Cardiac muscle cell (in vitro differentiated cells and primary cell): ENCODE data around the gene ZNF512B. TPM values are rescaled to one million over a fixed set of nuclear protein-coding genes. Genes with fewer than 3 reads are reported as not detected.
A peak's percentile ranks its signal among the peaks of the same experiment; 100 is the strongest.

Source experiments
- DNase-seq, 2 donors: peaks; one replicate each; pipeline versions ENCODE4 v3.0.0 to v3.0.0-alpha.2; 2010 to 2017; ENCODE audit warnings: low read depth in 1 of 2, low spot score in 1 of 2
- H3K27ac ChIP-seq: fragments of 200-600 bp; sonication (generic); 2 replicates; pipeline ENCODE4 v1.5.1; 2016
- H3K27me3 ChIP-seq: fragments of 200-600 bp; sonication (generic); 2 replicates; pipeline ENCODE4 v1.6.0; 2016; ENCODE audit warnings: control low read depth
- H3K36me3 ChIP-seq: fragments of 200-600 bp; sonication (generic); 2 replicates; pipeline ENCODE4 v1.5.1; 2016; ENCODE audit warnings: control low read depth
- H3K4me1 ChIP-seq: fragments of 200-600 bp; sonication (generic); 2 replicates; pipeline ENCODE4 v1.8.1; 2017; ENCODE audit warnings: low read depth, mild to moderate bottlenecking, mixed run types
- H3K4me3 ChIP-seq: fragments of 200-600 bp; sonication (generic); 2 replicates; pipeline ENCODE4 v1.5.1; 2016; ENCODE audit warnings: mild to moderate bottlenecking
- H3K9me3 ChIP-seq: fragments of 200-600 bp; sonication (generic); 2 replicates; pipeline ENCODE4 v1.5.1; 2017; ENCODE audit warnings: low read depth, mild to moderate bottlenecking, control low read depth
- polyA plus RNA-seq: library from polyadenylated mRNA; unstranded; fragments of >200 nt; fragmentation: Nextera tagmentation; extraction: Ambion mirVana; gene quantifications from 2 replicates; pipeline ENCODE4 v1.2.1, GENCODE V29; 2016
- total RNA-seq: library from RNA; depleted of rRNA; stranded (reverse); fragments of >200 nt; gene quantifications from 2 replicates; pipeline ENCODE4 v1.2.3, GENCODE V29; 2016
- TF ChIP-seq, protein P1 (sequence below): IDR thresholded peaks from 2 replicates; pipeline ENCODE4 v1.5.1; 2012; ENCODE audit warnings: low read depth, mild to moderate bottlenecking, low read length

ZNF512B gene
- total and polyA plus RNA-seq, 2 experiments from 2014 or later = 13.7 to 45.8 TPM

DNA sequence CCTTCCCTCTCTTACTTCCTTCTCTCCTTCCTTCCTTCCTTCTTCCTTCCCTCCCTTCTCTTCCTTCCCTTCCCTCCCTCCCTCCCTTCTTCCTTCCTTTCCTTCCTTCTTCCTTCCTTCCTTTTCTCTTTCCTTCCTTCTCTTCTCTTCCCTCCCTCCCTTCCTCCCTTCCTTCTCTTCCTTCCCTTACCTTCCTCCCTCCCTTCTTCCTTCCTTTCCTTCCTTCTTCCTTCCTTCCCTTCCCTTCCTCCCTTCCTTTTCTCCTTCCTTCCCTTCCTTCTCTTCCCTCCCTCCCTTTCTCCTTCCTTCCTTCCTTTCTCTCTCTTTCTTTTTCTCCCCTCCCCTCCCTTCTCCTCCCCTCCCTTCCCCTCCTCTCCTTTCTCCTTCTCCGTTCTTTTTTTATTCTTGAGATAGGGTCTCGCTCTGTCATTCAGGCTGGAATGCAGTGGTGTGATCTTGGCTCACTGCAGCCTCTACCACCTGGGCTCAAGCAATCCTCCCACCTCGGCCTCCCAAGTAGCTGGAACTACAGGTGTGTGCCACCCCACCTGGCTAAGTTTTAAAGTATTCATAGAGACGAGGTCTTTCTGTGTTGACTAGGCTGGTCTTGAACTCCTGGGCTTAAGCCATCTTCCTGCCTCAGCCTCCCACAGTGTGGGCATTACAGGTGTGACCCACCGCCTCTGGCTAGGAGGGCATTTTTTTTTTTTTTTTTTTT, 1.1 kb upstream of the ZNF512B start:
- H3K4me3 ChIP-seq = no peak overlapping the region

DNA sequence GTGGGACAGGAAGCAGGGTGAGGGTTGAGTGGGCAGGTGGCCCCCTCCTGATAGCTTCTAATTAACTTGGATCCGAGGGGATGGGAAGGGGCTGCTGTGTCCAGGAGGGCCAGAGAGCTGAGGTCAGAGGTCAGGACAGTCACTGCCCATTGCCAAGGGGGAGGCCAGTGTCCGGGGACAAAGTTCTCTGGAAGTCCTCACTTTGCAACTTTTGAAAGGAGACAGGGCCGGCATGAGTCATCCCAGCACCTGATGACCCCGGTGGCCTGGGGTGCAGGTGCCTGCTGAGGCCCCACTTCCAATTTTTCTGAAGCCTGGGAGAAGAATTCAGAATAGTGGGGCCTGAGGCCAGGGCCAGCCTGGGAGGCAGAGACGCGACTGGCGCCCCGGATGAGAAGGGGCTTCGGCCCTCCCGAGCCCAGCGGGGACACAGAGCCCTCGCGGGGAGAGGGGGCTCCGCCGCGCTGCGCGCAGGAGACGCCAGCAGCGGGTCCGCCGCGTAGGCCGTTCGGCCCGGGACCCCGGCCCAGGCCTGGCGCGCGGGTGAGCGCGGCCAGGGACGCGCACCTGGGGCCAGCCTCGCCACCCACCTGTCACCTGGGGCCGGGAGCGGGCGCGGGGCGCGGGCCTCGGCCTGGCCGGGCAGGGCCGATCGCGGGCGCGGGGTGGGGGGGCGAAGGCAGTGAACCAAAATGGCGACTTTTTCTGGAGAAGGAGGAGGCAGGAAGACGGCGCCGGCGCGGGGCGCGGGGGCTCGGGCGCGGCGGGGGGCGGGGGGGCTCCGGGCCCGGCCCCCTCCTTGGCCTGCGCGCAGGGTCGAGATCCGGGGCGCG, 586 bp downstream of the ZNF512B start:
- Histone ChIP-seq H3K4me1 (peaks cover 6% of the 10 kb centered on the region), H3K9me3 (no peaks in the 10 kb centered on the region), H3K27me3 (no peaks in the 10 kb centered on the region), H3K36me3 (peaks cover 6% of the 10 kb centered on the region), H3K27ac (peak overlapping the region; percentile 75), H3K4me3 (peak overlapping the region; percentile 56)
- TF ChIP-seq, protein P1, sequence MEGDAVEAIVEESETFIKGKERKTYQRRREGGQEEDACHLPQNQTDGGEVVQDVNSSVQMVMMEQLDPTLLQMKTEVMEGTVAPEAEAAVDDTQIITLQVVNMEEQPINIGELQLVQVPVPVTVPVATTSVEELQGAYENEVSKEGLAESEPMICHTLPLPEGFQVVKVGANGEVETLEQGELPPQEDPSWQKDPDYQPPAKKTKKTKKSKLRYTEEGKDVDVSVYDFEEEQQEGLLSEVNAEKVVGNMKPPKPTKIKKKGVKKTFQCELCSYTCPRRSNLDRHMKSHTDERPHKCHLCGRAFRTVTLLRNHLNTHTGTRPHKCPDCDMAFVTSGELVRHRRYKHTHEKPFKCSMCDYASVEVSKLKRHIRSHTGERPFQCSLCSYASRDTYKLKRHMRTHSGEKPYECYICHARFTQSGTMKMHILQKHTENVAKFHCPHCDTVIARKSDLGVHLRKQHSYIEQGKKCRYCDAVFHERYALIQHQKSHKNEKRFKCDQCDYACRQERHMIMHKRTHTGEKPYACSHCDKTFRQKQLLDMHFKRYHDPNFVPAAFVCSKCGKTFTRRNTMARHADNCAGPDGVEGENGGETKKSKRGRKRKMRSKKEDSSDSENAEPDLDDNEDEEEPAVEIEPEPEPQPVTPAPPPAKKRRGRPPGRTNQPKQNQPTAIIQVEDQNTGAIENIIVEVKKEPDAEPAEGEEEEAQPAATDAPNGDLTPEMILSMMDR = no peak
- DNase-seq = peak in 1 of 2 donors; percentile 49

More for the DNA sequence above, 1.1 kb upstream of the ZNF512B start:
- H3K27ac ChIP-seq = no peak overlapping the region
- no peak for DNase-seq
- peaks cover 4% of the 10 kb centered on the region for H3K36me3 ChIP-seq
- H3K27me3 ChIP-seq = no peaks in the 10 kb centered on the region
- no peaks in the 10 kb centered on the region for H3K9me3 ChIP-seq
- H3K4me1 ChIP-seq = peaks cover 6% of the 10 kb centered on the region
- TF ChIP-seq, protein P1 = no peak

DNA sequence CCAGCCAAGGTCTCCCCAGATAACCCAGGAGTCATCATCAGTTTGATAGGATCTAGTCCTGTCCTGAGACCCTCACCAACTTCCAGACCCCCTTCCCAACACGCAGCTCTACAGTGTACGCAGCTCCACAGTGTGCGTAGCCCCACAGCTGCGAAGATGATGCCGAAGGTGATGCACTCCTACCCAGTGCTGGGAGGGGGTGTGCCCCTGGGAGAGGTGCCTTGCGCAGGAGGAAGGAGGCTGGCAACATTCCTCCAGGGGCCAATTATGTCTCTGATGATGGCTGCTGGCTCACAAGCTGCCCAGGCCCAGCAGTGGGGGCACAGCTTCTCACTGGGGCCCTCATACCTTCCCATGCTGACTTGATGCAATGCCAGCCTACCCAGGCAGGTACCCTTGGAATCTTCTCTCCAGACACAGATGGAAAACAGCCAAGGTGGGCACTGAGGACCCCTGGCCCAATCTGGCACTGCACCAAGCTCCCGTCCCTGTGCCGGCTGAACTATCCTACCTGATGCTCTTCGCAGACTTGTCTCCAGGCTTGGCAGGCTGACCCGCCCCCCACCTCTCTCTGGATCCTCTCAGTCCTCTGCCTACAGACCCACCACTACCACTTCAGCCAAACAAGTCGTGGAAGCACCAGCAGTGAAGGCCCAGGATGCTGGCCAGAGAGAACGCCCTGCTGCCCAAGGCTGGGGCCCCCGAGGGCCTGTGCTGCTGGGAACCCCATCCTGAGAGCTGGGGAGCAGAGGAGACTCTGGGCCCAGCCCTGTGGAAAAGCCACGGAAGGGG, 1.4 kb downstream of the ZNF512B start:
- Histone ChIP-seq H3K36me3 (peaks cover 14% of the 10 kb centered on the region), H3K27ac (peak overlapping the region; percentile 75)

DNA sequence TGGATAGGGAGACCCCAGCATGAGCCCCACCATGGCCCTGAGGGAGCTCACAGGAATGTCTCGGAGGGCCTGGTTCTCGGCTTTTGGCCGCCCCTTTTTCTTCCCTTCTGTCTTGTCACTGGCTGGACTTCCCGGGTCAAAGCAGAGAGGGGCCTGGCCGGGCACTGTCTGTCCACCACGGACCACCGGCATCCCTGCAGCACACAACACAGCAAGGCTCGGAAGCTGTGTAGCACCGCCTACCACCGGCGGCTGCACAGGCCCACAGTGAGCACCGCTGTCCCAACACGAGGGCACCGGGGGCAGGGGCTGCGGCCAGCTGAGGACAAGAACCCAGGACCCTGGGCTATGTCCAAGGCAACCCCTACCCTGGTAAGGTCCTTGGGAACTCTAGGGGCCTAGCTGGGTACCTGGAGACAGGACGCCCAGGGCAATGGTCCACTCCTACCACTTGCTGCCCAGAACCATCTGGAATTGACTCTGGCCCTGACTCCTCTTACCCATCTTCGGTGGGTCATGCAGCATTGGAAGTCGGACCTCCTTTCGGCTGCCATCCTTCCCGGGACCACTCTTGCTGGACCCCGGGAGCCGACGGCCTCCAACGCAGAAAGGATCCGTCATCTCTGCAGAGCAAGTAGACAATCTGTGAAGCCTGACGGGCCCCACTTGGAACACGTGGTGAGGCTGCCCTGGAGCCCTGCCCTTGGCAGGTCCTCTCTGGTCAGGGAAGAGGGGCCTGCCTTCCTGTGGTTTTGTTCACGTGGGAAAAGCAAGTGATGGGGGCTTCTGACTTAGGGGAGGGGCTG, 2.2 kb downstream of the ZNF512B start:
- no peaks in the 10 kb centered on the region for H3K27me3 ChIP-seq
- H3K27ac ChIP-seq = no peak overlapping the region
- DNase-seq = no peak
- TF ChIP-seq, protein P1 = no peak
- peaks cover 6% of the 10 kb centered on the region for H3K4me1 ChIP-seq
- no peaks in the 10 kb centered on the region for H3K9me3 ChIP-seq
- peaks cover 18% of the 10 kb centered on the region for H3K36me3 ChIP-seq
- no peak overlapping the region for H3K4me3 ChIP-seq

More for the DNA sequence above, 1.4 kb downstream of the ZNF512B start:
- Histone ChIP-seq H3K4me3 (peak overlapping the region; percentile 56), H3K4me1 (peaks cover 6% of the 10 kb centered on the region), H3K9me3 (no peaks in the 10 kb centered on the region), H3K27me3 (no peaks in the 10 kb centered on the region)
- DNase-seq = no peak
- TF ChIP-seq, protein P1 = no peak

DNA sequence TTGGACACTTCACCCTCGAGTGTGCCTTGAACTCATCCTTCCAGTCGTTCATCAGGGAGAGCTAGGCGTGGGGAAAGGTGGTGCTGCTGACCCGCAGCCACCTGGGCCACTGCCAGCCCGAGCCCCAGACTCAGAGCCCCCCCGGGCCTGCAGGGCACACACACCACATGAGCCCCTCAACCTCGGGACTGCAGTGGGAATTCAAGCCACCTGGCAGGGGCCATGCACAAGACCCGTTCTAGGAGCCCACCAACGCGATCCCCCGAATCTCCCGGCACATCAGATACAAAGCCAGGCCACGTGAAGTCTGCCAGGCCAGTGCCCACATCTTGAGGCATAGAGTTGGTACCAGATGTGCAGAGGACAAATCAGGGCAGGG, 2.8 kb downstream of the ZNF512B start:
- Histone ChIP-seq H3K27me3 (no peaks in the 10 kb centered on the region), H3K27ac (no peak overlapping the region), H3K4me3 (no peak overlapping the region), H3K9me3 (no peaks in the 10 kb centered on the region), H3K36me3 (peaks cover 21% of the 10 kb centered on the region), H3K4me1 (peaks cover 6% of the 10 kb centered on the region)
- TF ChIP-seq, protein P1 = no peak
- DNase-seq = no peak
